Measurements from ENCODE around the gene KCNK1.

The KCNK1 gene

DNA sequence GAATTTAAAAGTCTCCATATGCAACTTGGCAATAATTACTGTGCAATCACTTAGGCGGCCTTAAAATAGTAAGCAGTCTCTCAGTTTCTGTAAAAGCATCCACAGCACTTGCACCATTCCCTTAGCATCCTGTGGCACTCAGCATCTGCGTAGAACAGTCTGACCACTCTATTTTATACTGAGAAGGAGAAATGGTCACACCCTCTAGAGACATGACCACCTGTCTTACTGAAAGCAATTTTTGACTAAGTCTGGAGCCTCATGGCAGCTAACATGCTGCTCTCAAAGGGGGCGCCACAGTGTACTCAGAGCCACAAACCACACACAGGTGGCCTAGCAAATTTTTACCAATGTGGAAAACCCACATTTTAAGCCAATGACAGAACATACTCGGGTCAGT, 62.0 kb downstream of the KCNK1 start:
- H3K18ac ChIP-seq (ENCODE audit: low read length), result no peak overlapping the region
- H3K4ac ChIP-seq (ENCODE audit: low read depth, low read length), result no peak overlapping the region
- no peaks in the 10 kb centered on the region for H3K9me3 ChIP-seq (ENCODE audit: insufficient read depth, low read depth, low read length)
- no peak overlapping the region for H4K91ac ChIP-seq (ENCODE audit: low read depth, low read length)
- H3K23ac ChIP-seq (ENCODE audit: low read length), result no peak overlapping the region
- peaks cover 2 to 5% of the 10 kb centered on the region in 2 experiments for H3K36me3 ChIP-seq (ENCODE audit: control insufficient read depth in 1 of 2, insufficient read depth in 2 of 2, low read length in 2 of 2)
- H2AK5ac ChIP-seq (ENCODE audit: low read length), result no peak overlapping the region
- H2AFZ ChIP-seq (ENCODE audit: insufficient read depth, low read length, poor library complexity), result no peak overlapping the region
- DNase-seq, result no peak
- no peak overlapping the region for H3K4me3 ChIP-seq (ENCODE audit: low read depth, low read length)
- H3K79me2 ChIP-seq (ENCODE audit: control insufficient read depth, insufficient read depth, low read length, poor library complexity), result no peaks in the 10 kb centered on the region
- no peak overlapping the region for H4K12ac ChIP-seq (ENCODE audit: low read depth, low read length)
- H2BK120ac ChIP-seq (ENCODE audit: insufficient read depth, low read length, poor library complexity), result no peak overlapping the region
- H3K9ac ChIP-seq (ENCODE audit: low read length), result no peak overlapping the region
- no peak overlapping the region for H2BK5ac ChIP-seq (ENCODE audit: low read depth, low read length, poor library complexity)
- H2BK12ac ChIP-seq (ENCODE audit: low read length), result no peak overlapping the region
- H4K8ac ChIP-seq (ENCODE audit: low read depth, low read length), result no peak overlapping the region
- H3K27me3 ChIP-seq (ENCODE audit: insufficient read depth, low read length), result no peaks in the 10 kb centered on the region
- no peaks in the 10 kb centered on the region for H3K79me1 ChIP-seq (ENCODE audit: low read length)
- no peak overlapping the region for H3K27ac ChIP-seq (ENCODE audit: low read depth, low read length)
- no peak overlapping the region for H3K4me2 ChIP-seq (ENCODE audit: low read length)
- H3K14ac ChIP-seq (ENCODE audit: low read length), result no peak overlapping the region
- peaks cover 6 to 9% of the 10 kb centered on the region in 2 experiments for H3K4me1 ChIP-seq (ENCODE audit: control insufficient read depth in 1 of 2, insufficient read depth in 2 of 2, low read length in 2 of 2)
- no CpG with 5 or more reads among the region's 4 CpGs for WGBS (ENCODE audit: extremely low coverage, insufficient coverage, insufficient read length)

DNA sequence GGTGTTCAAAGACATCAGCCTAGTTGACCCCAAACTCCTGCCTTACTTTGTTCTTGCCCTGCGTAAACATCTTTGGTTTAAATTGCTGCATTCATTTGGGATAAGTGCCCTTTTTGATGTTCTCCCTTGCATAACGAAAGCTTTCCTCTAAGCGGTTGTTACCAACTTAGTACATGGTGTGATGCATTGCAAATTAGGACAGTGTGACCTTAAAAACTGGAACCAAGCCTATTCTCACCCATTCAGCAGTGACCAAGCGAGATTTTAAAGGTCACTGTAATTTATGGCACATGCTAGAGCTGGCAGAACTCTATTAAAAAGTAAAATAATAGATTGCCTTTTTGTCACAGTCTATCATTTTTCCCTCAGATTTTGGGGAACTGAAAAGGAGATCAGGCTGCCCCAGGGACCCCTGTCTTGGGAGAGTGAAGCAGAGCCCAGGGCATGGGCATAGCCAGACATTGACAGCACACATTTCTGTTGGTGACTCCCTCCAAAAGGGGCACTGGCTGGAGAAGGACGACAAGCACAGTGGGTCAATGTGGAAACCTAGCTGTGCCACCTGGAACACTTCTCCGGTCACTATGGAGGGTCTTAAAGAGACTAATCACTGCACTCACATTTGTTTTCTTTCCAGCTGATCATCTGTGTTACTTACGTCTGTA, 63.9 kb downstream of the KCNK1 start:
- H3K4me1 ChIP-seq (ENCODE audit: control insufficient read depth in 1 of 2, insufficient read depth in 2 of 2, low read length in 2 of 2), result peaks cover 6 to 9% of the 10 kb centered on the region in 2 experiments
- no peak overlapping the region for H3K4me3 ChIP-seq (ENCODE audit: low read depth, low read length)
- H3K9me3 ChIP-seq (ENCODE audit: insufficient read depth, low read depth, low read length), result no peaks in the 10 kb centered on the region
- H3K14ac ChIP-seq (ENCODE audit: low read length), result no peak overlapping the region
- no peak overlapping the region for H3K4me2 ChIP-seq (ENCODE audit: low read length)
- H3K79me1 ChIP-seq (ENCODE audit: low read length), result no peaks in the 10 kb centered on the region
- no peak overlapping the region for H3K23ac ChIP-seq (ENCODE audit: low read length)
- H4K12ac ChIP-seq (ENCODE audit: low read depth, low read length), result no peak overlapping the region
- H3K27me3 ChIP-seq (ENCODE audit: insufficient read depth, low read length), result no peaks in the 10 kb centered on the region
- no peak overlapping the region for H2BK12ac ChIP-seq (ENCODE audit: low read length)
- no peak for DNase-seq
- H4K8ac ChIP-seq (ENCODE audit: low read depth, low read length), result no peak overlapping the region
- no CpG with 5 or more reads among the region's 7 CpGs for WGBS (ENCODE audit: extremely low coverage, insufficient coverage, insufficient read length)
- no peak overlapping the region for H2BK120ac ChIP-seq (ENCODE audit: insufficient read depth, low read length, poor library complexity)
- H4K91ac ChIP-seq (ENCODE audit: low read depth, low read length), result no peak overlapping the region
- no peak overlapping the region for H3K27ac ChIP-seq (ENCODE audit: low read depth, low read length)
- H3K18ac ChIP-seq (ENCODE audit: low read length), result no peak overlapping the region
- no peaks in the 10 kb centered on the region for H3K79me2 ChIP-seq (ENCODE audit: control insufficient read depth, insufficient read depth, low read length, poor library complexity)
- H3K4ac ChIP-seq (ENCODE audit: low read depth, low read length), result no peak overlapping the region
- peaks cover 0 to 2% of the 10 kb centered on the region in 2 experiments for H3K36me3 ChIP-seq (ENCODE audit: control insufficient read depth in 1 of 2, insufficient read depth in 2 of 2, low read length in 2 of 2)
- no peak overlapping the region for H2AFZ ChIP-seq (ENCODE audit: insufficient read depth, low read length, poor library complexity)
- no peak overlapping the region for H2BK5ac ChIP-seq (ENCODE audit: low read depth, low read length, poor library complexity)
- H2AK5ac ChIP-seq (ENCODE audit: low read length), result no peak overlapping the region
- H3K9ac ChIP-seq (ENCODE audit: low read length), result no peak overlapping the region

- Histone ChIP-seq H3K9me3 (ENCODE audit: insufficient read depth, low read depth, low read length) (no peaks in the 10 kb centered on the region), H3K36me3 (ENCODE audit: control insufficient read depth in 1 of 2, insufficient read depth in 2 of 2, low read length in 2 of 2) (peaks cover 0 to 2% of the 10 kb centered on the region in 2 experiments), H4K12ac (ENCODE audit: low read depth, low read length) (no peak overlapping the region), H3K79me2 (ENCODE audit: control insufficient read depth, insufficient read depth, low read length, poor library complexity) (no peaks in the 10 kb centered on the region), H3K23ac (ENCODE audit: low read length) (no peak overlapping the region), H2BK12ac (ENCODE audit: low read length) (no peak overlapping the region), H3K27ac (ENCODE audit: low read depth, low read length) (no peak overlapping the region), H3K4me3 (ENCODE audit: low read depth, low read length) (no peak overlapping the region), H3K9ac (ENCODE audit: low read length) (no peak overlapping the region), H2BK5ac (ENCODE audit: low read depth, low read length, poor library complexity) (no peak overlapping the region), H3K4me1 (ENCODE audit: control insufficient read depth in 1 of 2, insufficient read depth in 2 of 2, low read length in 2 of 2) (peaks cover under 1% of the 10 kb centered on the region in 2 experiments), H3K14ac (ENCODE audit: low read length) (no peak overlapping the region), H2AK5ac (ENCODE audit: low read length) (no peak overlapping the region), H2BK120ac (ENCODE audit: insufficient read depth, low read length, poor library complexity) (no peak overlapping the region), H3K4ac (ENCODE audit: low read depth, low read length) (no peak overlapping the region), H4K91ac (ENCODE audit: low read depth, low read length) (no peak overlapping the region), H3K4me2 (ENCODE audit: low read length) (no peak overlapping the region), H2AFZ (ENCODE audit: insufficient read depth, low read length, poor library complexity) (no peak overlapping the region), H3K79me1 (ENCODE audit: low read length) (no peaks in the 10 kb centered on the region), H3K27me3 (ENCODE audit: insufficient read depth, low read length) (no peaks in the 10 kb centered on the region), H3K18ac (ENCODE audit: low read length) (no peak overlapping the region), H4K8ac (ENCODE audit: low read depth, low read length) (no peak overlapping the region)
- DNase-seq, result no peak
- WGBS (ENCODE audit: extremely low coverage, insufficient coverage, insufficient read length), result no CpG with 5 or more reads among the region's 6 CpGs
Measured at GRCh38 chr1:233679030-233679429, 65.1 kb downstream of the KCNK1 start.

GRCh38 chr1:233679591-233680373, 65.9 kb downstream of the KCNK1 start:
- Histone ChIP-seq H3K27me3 (ENCODE audit: insufficient read depth, low read length) (no peaks in the 10 kb centered on the region), H3K18ac (ENCODE audit: low read length) (no peak overlapping the region), H3K36me3 (ENCODE audit: control insufficient read depth in 1 of 2, insufficient read depth in 2 of 2, low read length in 2 of 2) (peaks cover 0 to 2% of the 10 kb centered on the region in 2 experiments), H3K9me3 (ENCODE audit: insufficient read depth, low read depth, low read length) (no peaks in the 10 kb centered on the region), H3K9ac (ENCODE audit: low read length) (no peak overlapping the region), H3K79me1 (ENCODE audit: low read length) (no peaks in the 10 kb centered on the region), H2AFZ (ENCODE audit: insufficient read depth, low read length, poor library complexity) (no peak overlapping the region), H4K91ac (ENCODE audit: low read depth, low read length) (no peak overlapping the region), H2AK5ac (ENCODE audit: low read length) (no peak overlapping the region), H3K79me2 (ENCODE audit: control insufficient read depth, insufficient read depth, low read length, poor library complexity) (no peaks in the 10 kb centered on the region), H3K4me2 (ENCODE audit: low read length) (no peak overlapping the region), H3K4ac (ENCODE audit: low read depth, low read length) (no peak overlapping the region), H3K14ac (ENCODE audit: low read length) (no peak overlapping the region), H3K4me3 (ENCODE audit: low read depth, low read length) (no peak overlapping the region), H3K4me1 (ENCODE audit: control insufficient read depth in 1 of 2, insufficient read depth in 2 of 2, low read length in 2 of 2) (no peaks in the 10 kb centered on the region), H4K12ac (ENCODE audit: low read depth, low read length) (no peak overlapping the region), H2BK120ac (ENCODE audit: insufficient read depth, low read length, poor library complexity) (no peak overlapping the region), H4K8ac (ENCODE audit: low read depth, low read length) (no peak overlapping the region), H2BK5ac (ENCODE audit: low read depth, low read length, poor library complexity) (no peak overlapping the region), H3K23ac (ENCODE audit: low read length) (no peak overlapping the region), H3K27ac (ENCODE audit: low read depth, low read length) (no peak overlapping the region), H2BK12ac (ENCODE audit: low read length) (no peak overlapping the region)
- WGBS (ENCODE audit: extremely low coverage, insufficient coverage, insufficient read length), result no CpG with 5 or more reads among the region's 12 CpGs
- peak in 1 of 2 donors; percentile 25 for DNase-seq
